Vagina (tissue), 2 donors: ENCODE results near the gene UBE3D. TPM values are rescaled to one million over a fixed set of nuclear protein-coding genes. Genes with fewer than 3 reads are reported as not detected.
"Not testable (repeated sequence)": the region's sequence is repeated elsewhere in the genome, so short reads cannot be mapped to it uniquely, and the experiment has no call there.

Experiments
- DNase-seq, 2 donors: peaks; one replicate each; pipeline ENCODE4 v3.0.0-alpha.2; 2017; ENCODE audit errors: extremely low spot score in 2 of 2
- H3K27ac ChIP-seq: fragments of 200-600 bp; sonication (generic); one replicate; pipeline ENCODE4 v1.5.1; 2019
- H3K27me3 ChIP-seq: fragments of 200-600 bp; sonication (generic); one replicate; pipeline ENCODE4 v1.5.1; 2019
- H3K36me3 ChIP-seq, 2 donors: fragments of 200-600 bp; sonication (generic); one replicate each; pipeline ENCODE4 v1.5.1; 2017 to 2019
- H3K4me1 ChIP-seq: fragments of 200-600 bp; sonication (generic); one replicate; pipeline ENCODE4 v1.5.1; 2019
- H3K4me3 ChIP-seq, 2 donors: fragments of 200-600 bp; sonication (generic); 1 replicate in 1 of 2; 2 replicates in 1 of 2; pipeline ENCODE4 v1.5.1; 2016 to 2019
- H3K9me3 ChIP-seq: fragments of 200-600 bp; sonication (generic); one replicate; pipeline ENCODE4 v1.5.1; 2019
- POLR2A ChIP-seq, 2 donors: fragments of 450-650 bp; IDR thresholded peaks; one replicate each; pipeline ENCODE4 v1.6.1; 2017; ENCODE audit warnings: antibody characterized with exemption in 2 of 2, mild to moderate bottlenecking in 2 of 2, moderate library complexity in 2 of 2
- POLR2AphosphoS5 ChIP-seq, 2 donors: sonication (generic); formaldehyde crosslinking; IDR thresholded peaks; one replicate each; pipeline ENCODE4 v1.9.0; 2017; ENCODE audit warnings: antibody characterized with exemption in 2 of 2, mild to moderate bottlenecking in 2 of 2, low read depth in 1 of 2; ENCODE audit not compliant: insufficient read depth in 1 of 2
- intact Hi-C: fragments of 100-400 bp; cut with DNase I; formaldehyde crosslinking; loops from one replicate; pipeline ENCODE4 v1.15.1; 2023
- total RNA-seq: library from RNA; depleted of rRNA; stranded (reverse); fragments of >200 nt; gene quantifications from one replicate; pipeline ENCODE4 v1.2.3, GENCODE V29; 2016
- TF ChIP-seq, protein P1 (sequence below), 3 experiments: fragments of 450-650 bp in 2 of 3; fragments of 200-600 bp in 1 of 3; sonication (generic) in 1 of 3; IDR thresholded peaks; one replicate each; pipeline ENCODE4 v1.5.1; 2017 to 2019; ENCODE audit warnings: antibody characterized with exemption in 3 of 3, mild to moderate bottlenecking in 2 of 3, moderate library complexity in 2 of 3

UBE3D gene
- total RNA-seq, 1 donor from 2014 or later = 8.3 TPM

DNA sequence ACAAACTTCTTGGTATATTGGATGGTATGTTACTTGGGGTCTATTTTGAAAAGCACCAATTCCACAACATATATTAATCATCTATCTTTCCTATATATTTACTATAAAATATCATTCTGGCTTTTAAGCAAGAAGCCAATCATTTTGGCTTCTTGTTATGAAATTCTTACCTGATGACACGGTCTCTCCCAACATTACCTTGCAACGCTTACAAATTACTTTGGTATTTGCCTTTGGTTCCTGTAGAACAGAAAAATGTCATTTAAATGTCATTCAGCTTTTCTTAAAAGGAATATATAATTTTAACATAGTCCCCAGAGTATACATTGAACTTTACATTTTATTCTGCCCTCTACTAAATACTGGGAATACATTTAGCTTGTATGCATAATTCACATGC, 27.4 kb downstream of the UBE3D start:
- no peaks in the 10 kb centered on the region for H3K4me1 ChIP-seq
- H3K27me3 ChIP-seq = no peaks in the 10 kb centered on the region
- H3K36me3 ChIP-seq = no peaks in the 10 kb centered on the region
- no peak for DNase-seq
- intact Hi-C loops = no loop called here
- no peak overlapping the region for H3K27ac ChIP-seq
- TF ChIP-seq, protein P1, sequence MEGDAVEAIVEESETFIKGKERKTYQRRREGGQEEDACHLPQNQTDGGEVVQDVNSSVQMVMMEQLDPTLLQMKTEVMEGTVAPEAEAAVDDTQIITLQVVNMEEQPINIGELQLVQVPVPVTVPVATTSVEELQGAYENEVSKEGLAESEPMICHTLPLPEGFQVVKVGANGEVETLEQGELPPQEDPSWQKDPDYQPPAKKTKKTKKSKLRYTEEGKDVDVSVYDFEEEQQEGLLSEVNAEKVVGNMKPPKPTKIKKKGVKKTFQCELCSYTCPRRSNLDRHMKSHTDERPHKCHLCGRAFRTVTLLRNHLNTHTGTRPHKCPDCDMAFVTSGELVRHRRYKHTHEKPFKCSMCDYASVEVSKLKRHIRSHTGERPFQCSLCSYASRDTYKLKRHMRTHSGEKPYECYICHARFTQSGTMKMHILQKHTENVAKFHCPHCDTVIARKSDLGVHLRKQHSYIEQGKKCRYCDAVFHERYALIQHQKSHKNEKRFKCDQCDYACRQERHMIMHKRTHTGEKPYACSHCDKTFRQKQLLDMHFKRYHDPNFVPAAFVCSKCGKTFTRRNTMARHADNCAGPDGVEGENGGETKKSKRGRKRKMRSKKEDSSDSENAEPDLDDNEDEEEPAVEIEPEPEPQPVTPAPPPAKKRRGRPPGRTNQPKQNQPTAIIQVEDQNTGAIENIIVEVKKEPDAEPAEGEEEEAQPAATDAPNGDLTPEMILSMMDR (IDR thresholded peaks at IDR 0.05) = no peak
- no peak for TF ChIP-seq POLR2A (IDR thresholded peaks at IDR 0.05)
- TF ChIP-seq POLR2AphosphoS5 (IDR thresholded peaks at IDR 0.05; ENCODE audit: insufficient read depth in 1 of 2, low read depth in 1 of 2) = no peak
- H3K9me3 ChIP-seq = no peaks in the 10 kb centered on the region
- H3K4me3 ChIP-seq = no peak overlapping the region

DNA sequence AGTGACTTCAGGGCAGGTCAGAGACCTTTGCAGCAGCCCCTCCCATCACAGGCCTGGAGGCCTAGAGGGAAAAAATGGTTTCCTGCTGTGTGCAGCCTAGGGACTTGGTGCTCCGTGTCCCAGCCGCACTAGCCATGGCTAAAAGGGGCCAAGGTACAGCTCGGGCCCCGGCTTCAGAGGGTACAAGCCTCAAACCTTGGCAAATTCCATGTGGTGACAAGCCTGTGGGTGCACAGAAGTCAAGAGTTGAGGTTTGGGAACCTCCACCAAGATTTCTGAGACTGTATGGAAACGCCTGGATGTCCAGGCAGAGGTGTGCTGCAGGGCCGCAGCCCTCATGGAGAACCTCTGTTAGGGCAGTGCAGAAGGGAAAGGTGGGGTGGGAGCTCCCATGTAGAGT, 34.0 kb downstream of the UBE3D start:
- TF ChIP-seq POLR2A (IDR thresholded peaks at IDR 0.05) (no peak), POLR2AphosphoS5 (IDR thresholded peaks at IDR 0.05; ENCODE audit: insufficient read depth in 1 of 2, low read depth in 1 of 2) (no peak)
- TF ChIP-seq, protein P1 (IDR thresholded peaks at IDR 0.05) = no peak
- Histone ChIP-seq H3K27ac (no peak overlapping the region), H3K27me3 (no peaks in the 10 kb centered on the region), H3K4me1 (no peaks in the 10 kb centered on the region), H3K4me3 (no peak overlapping the region), H3K36me3 (peaks cover 0 to 16% of the 10 kb centered on the region in 2 donors), H3K9me3 (no peaks in the 10 kb centered on the region)
- no peak for DNase-seq
- intact Hi-C loops = no loop called here

DNA sequence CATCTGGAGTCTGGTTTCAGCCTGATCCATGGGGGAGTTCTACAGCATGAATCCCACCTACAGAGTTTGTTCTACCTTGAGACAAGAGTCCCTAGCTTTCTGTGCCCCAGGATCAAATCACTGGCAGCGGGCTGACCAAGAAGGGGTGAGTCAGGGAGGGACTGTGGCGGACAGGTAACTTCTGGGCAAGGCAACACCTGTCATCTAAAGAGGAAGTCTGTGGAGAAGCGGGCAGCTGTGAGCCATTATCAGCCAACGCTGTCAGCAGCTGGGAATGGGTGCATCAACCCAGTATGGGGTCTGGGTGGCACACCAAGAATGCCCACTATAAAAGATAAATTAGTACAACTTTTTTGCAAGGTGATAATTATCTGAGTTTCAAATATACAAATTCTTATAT, 45.9 kb downstream of the UBE3D start:
- no peak for DNase-seq
- H3K4me1 ChIP-seq = no peaks in the 10 kb centered on the region
- intact Hi-C loops = no loop called here
- TF ChIP-seq, protein P1 (IDR thresholded peaks at IDR 0.05) = no peak
- TF ChIP-seq POLR2AphosphoS5 (IDR thresholded peaks at IDR 0.05; ENCODE audit: insufficient read depth in 1 of 2, low read depth in 1 of 2) (no peak), POLR2A (IDR thresholded peaks at IDR 0.05) (no peak)
- no peaks in the 10 kb centered on the region for H3K27me3 ChIP-seq
- peaks cover 0 to 8% of the 10 kb centered on the region in 2 donors for H3K36me3 ChIP-seq
- H3K9me3 ChIP-seq = no peaks in the 10 kb centered on the region
- no peak overlapping the region for H3K4me3 ChIP-seq
- H3K27ac ChIP-seq = no peak overlapping the region

DNA sequence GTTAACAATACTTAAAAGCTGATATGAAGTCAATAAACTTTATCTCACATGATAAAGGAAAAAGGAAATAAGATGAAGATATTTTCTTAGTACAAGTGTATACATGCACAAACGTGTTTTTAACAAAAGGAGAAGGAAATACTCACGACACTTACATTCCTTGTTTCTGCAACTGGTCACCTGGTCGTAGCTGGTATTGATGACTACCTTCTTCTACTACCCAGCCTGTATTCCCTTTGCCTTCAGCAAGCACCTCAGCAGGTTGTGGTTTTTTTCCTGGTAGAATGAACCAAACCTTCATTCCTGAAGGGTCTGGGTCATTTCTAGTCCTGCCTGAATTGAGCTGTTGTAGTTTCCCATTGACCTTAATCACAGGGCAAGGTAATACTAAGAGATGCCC, 54.5 kb downstream of the UBE3D start:
- H3K27me3 ChIP-seq, DNase-seq, H3K9me3 ChIP-seq, H3K36me3 ChIP-seq, H3K4me3 ChIP-seq, H3K4me1 ChIP-seq, H3K27ac ChIP-seq, intact Hi-C loops: not testable (repeated sequence)

DNA sequence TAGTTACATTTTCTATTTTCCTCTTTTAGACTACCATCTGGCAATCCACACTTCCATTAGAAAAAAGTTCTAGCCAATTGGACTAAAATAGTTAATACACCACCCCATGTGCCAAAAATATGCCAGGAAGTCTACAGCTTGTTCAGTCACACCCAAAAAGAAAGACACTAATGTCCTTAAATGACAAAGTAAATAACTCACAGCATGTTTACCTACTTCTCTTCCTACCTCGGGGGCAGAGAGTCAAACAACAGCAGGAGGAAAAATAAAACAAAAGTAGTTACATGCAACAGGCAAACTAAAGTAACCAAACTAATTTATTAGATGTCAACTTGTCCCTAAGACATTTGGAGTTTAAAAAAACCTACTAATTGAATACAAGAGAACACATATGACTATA, 57.0 kb downstream of the UBE3D start:
- Histone ChIP-seq H3K36me3 (no peaks in the 10 kb centered on the region), H3K9me3 (no peaks in the 10 kb centered on the region), H3K4me3 (no peak overlapping the region), H3K4me1 (no peaks in the 10 kb centered on the region), H3K27ac (no peak overlapping the region), H3K27me3 (no peaks in the 10 kb centered on the region)
- intact Hi-C loops = no loop called here
- TF ChIP-seq POLR2AphosphoS5 (IDR thresholded peaks at IDR 0.05; ENCODE audit: insufficient read depth in 1 of 2, low read depth in 1 of 2) (no peak), POLR2A (IDR thresholded peaks at IDR 0.05) (no peak)
- TF ChIP-seq, protein P1 (IDR thresholded peaks at IDR 0.05) = no peak
- no peak for DNase-seq
